MM.1S (cell line): ENCODE data around the gene UCP2.

Experiments
- DNase-seq: peaks from one replicate; pipeline ENCODE4 v3.0.0-alpha.2; 2015
- H2AFZ ChIP-seq: fragments of 300-600 bp; sonication (generic); 2 replicates; pipeline ENCODE4 v1.6.0; 2016; ENCODE audit warnings: antibody characterized with exemption, low read length
- H3F3A ChIP-seq: fragments of 300-600 bp; sonication (generic); 2 replicates; pipeline ENCODE4 v1.6.1; 2016; ENCODE audit warnings: mild to moderate bottlenecking, antibody characterized with exemption, low read length, moderate library complexity, mixed read lengths; ENCODE audit not compliant: insufficient read depth
- H3K27ac ChIP-seq: fragments of 300-600 bp; sonication (generic); 2 replicates; pipeline ENCODE4 v1.5.1; 2016; ENCODE audit warnings: mild to moderate bottlenecking, low read length
- H3K27me3 ChIP-seq: fragments of 300-600 bp; sonication (generic); replicated peaks from 2 replicates; pipeline ENCODE4 v1.6.0; 2016; ENCODE audit warnings: low read length; ENCODE audit not compliant: insufficient read depth
- H3K36me3 ChIP-seq: fragments of 300-600 bp; sonication (generic); replicated peaks from 2 replicates; pipeline ENCODE4 v1.6.1; 2016; ENCODE audit warnings: mild to moderate bottlenecking, low read length, mixed read lengths; ENCODE audit not compliant: insufficient read depth
- H3K4me1 ChIP-seq: fragments of 300-600 bp; sonication (generic); 2 replicates; pipeline ENCODE4 v1.6.1; 2016; ENCODE audit warnings: low read length, mixed read lengths
- H3K4me2 ChIP-seq: fragments of 300-600 bp; sonication (generic); 2 replicates; pipeline ENCODE4 v1.6.0; 2016; ENCODE audit warnings: low read depth, low read length
- H3K4me3 ChIP-seq: fragments of 300-600 bp; sonication (generic); 2 replicates; pipeline ENCODE4 v1.5.1; 2016; ENCODE audit warnings: low read length, mixed read lengths
- H3K79me2 ChIP-seq: fragments of 300-600 bp; sonication (generic); 2 replicates; pipeline ENCODE4 v1.6.1; 2016; ENCODE audit warnings: mixed run types, low read length, mixed read lengths
- H3K9ac ChIP-seq: fragments of 300-600 bp; sonication (generic); 2 replicates; pipeline ENCODE4 v1.6.1; 2016; ENCODE audit warnings: low read length, mixed read lengths
- H3K9me2 ChIP-seq: fragments of 300-600 bp; sonication (generic); replicated peaks from 2 replicates; pipeline ENCODE4 v1.6.1; 2016; ENCODE audit warnings: mild to moderate bottlenecking, low read length, mixed read lengths; ENCODE audit not compliant: insufficient read depth
- H3K9me3 ChIP-seq: fragments of 300-600 bp; sonication (generic); replicated peaks from 2 replicates; pipeline ENCODE4 v1.6.1; 2016; ENCODE audit warnings: mild to moderate bottlenecking, low read length, mixed read lengths; ENCODE audit not compliant: insufficient read depth
- H4K20me1 ChIP-seq: fragments of 300-600 bp; sonication (generic); 2 replicates; pipeline ENCODE4 v1.6.1; 2016; ENCODE audit warnings: mild to moderate bottlenecking, low read length, moderate library complexity, mixed read lengths; ENCODE audit not compliant: insufficient read depth
- EZH2 ChIP-seq: fragments of 300-600 bp; sonication (generic); optimal IDR thresholded peaks from 2 replicates; pipeline ENCODE3; 2017; ENCODE audit warnings: low read depth, mild to moderate bottlenecking, antibody characterized with exemption, low read length, mixed read lengths
- EZH2phosphoT487 ChIP-seq: fragments of 300-600 bp; sonication (generic); IDR thresholded peaks from 2 replicates; pipeline ENCODE4 v1.6.1; 2018; ENCODE audit warnings: antibody characterized with exemption, low read length
- TF ChIP-seq, protein P1 (sequence below): fragments of 300-600 bp; sonication (generic); IDR thresholded peaks from 2 replicates; pipeline ENCODE4 v1.5.1; 2016; ENCODE audit warnings: antibody characterized with exemption, low read length, mixed read lengths

The UCP2 gene

GRCh38 chr11:73975479-73975757 is 7.2 kb downstream of the UCP2 start:
- H3K27ac ChIP-seq = no peak overlapping the region
- H4K20me1 ChIP-seq = no peaks in the 10 kb centered on the region
- no peak for DNase-seq
- no peak overlapping the region for H3K4me2 ChIP-seq
- TF ChIP-seq, protein P1, sequence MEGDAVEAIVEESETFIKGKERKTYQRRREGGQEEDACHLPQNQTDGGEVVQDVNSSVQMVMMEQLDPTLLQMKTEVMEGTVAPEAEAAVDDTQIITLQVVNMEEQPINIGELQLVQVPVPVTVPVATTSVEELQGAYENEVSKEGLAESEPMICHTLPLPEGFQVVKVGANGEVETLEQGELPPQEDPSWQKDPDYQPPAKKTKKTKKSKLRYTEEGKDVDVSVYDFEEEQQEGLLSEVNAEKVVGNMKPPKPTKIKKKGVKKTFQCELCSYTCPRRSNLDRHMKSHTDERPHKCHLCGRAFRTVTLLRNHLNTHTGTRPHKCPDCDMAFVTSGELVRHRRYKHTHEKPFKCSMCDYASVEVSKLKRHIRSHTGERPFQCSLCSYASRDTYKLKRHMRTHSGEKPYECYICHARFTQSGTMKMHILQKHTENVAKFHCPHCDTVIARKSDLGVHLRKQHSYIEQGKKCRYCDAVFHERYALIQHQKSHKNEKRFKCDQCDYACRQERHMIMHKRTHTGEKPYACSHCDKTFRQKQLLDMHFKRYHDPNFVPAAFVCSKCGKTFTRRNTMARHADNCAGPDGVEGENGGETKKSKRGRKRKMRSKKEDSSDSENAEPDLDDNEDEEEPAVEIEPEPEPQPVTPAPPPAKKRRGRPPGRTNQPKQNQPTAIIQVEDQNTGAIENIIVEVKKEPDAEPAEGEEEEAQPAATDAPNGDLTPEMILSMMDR = no peak
- TF ChIP-seq EZH2 = no peak
- TF ChIP-seq EZH2phosphoT487 = no peak
- no peak overlapping the region for H2AFZ ChIP-seq
- H3K79me2 ChIP-seq = peaks cover 27% of the 10 kb centered on the region
- no peaks in the 10 kb centered on the region for H3K9me3 ChIP-seq
- no peaks in the 10 kb centered on the region for H3K9me2 ChIP-seq
- H3K27me3 ChIP-seq = no peaks in the 10 kb centered on the region
- peaks cover 32% of the 10 kb centered on the region for H3F3A ChIP-seq
- H3K36me3 ChIP-seq = peaks cover 6% of the 10 kb centered on the region
- no peak overlapping the region for H3K4me3 ChIP-seq
- peaks cover 36% of the 10 kb centered on the region for H3K4me1 ChIP-seq
- H3K9ac ChIP-seq = no peak overlapping the region

- H3F3A ChIP-seq = peaks cover 31% of the 10 kb centered on the region; the same call in 1 of the 2 replicates
- H3K27me3 ChIP-seq = no peaks in the 10 kb centered on the region
- H4K20me1 ChIP-seq = no peaks in the 10 kb centered on the region
Observed at GRCh38 chr11:73974604-73975478, 7.8 kb downstream of the UCP2 start.

GRCh38 chr11:73972620-73973449 is 9.8 kb downstream of the UCP2 start:
- Histone ChIP-seq H3K4me1 (peaks cover 23% of the 10 kb centered on the region), H3K4me2 (no peak overlapping the region), H4K20me1 (no peaks in the 10 kb centered on the region), H3K9me2 (no peaks in the 10 kb centered on the region), H3F3A (peaks cover 27% of the 10 kb centered on the region; the same call in 1 of the 2 replicates), H3K9ac (no peak overlapping the region), H3K4me3 (no peak overlapping the region), H3K79me2 (peaks cover 7% of the 10 kb centered on the region; the same call in 1 of the 2 replicates), H3K36me3 (peaks cover 4% of the 10 kb centered on the region), H3K27me3 (no peaks in the 10 kb centered on the region), H3K9me3 (no peaks in the 10 kb centered on the region), H3K27ac (no peak overlapping the region), H2AFZ (no peak overlapping the region)
- no peak for DNase-seq
- TF ChIP-seq EZH2 (no peak), EZH2phosphoT487 (no peak)
- TF ChIP-seq, protein P1 = no peak

More at GRCh38 chr11:73974604-73975478, 7.8 kb downstream of the UCP2 start:
- Histone ChIP-seq H2AFZ (no peak overlapping the region), H3K4me3 (no peak overlapping the region), H3K79me2 (peaks cover 27% of the 10 kb centered on the region), H3K9ac (no peak overlapping the region), H3K9me3 (no peaks in the 10 kb centered on the region), H3K4me2 (peak overlapping the region; percentile 16; the same call in 1 of the 2 replicates), H3K4me1 (peaks cover 31% of the 10 kb centered on the region), H3K9me2 (no peaks in the 10 kb centered on the region), H3K27ac (peak overlapping the region; percentile 58; the same call in 1 of the 2 replicates), H3K36me3 (peaks cover 6% of the 10 kb centered on the region)
- DNase-seq = no peak
- TF ChIP-seq EZH2 (no peak), EZH2phosphoT487 (no peak)
- TF ChIP-seq, protein P1 = no peak
